Fibroblast of pulmonary artery (primary cell): ENCODE measurements around the gene TMEM235.
"Not testable (repeated sequence)": the region's sequence is repeated elsewhere in the genome, so short reads cannot be mapped to it uniquely, and the experiment has no call there.

ENCODE experiments used
- DNase-seq: peaks from one replicate; pipeline ENCODE4 v3.0.0-alpha.2; 2010; ENCODE audit warnings: low read depth
- H3K4me3 ChIP-seq: replicated peaks from 2 replicates; pipeline ENCODE4 v1.5.1; 2011; ENCODE audit warnings: low read depth, mild to moderate bottlenecking, control low read depth, low read length, moderate library complexity
- CTCF ChIP-seq: IDR thresholded peaks from 2 replicates; pipeline ENCODE4 v1.5.1; 2011; ENCODE audit warnings: mild to moderate bottlenecking, control low read depth, low read length, inconsistent platforms; ENCODE audit errors: missing control alignments

The TMEM235 gene

GRCh38 chr17:78252111-78252634, 20.7 kb downstream of the TMEM235 start:
- H3K4me3 ChIP-seq: no peak overlapping the region
- TF ChIP-seq CTCF: no peak
- no peak for DNase-seq

GRCh38 chr17:78252701-78253635, 21.5 kb downstream of the TMEM235 start:
- no peak overlapping the region for H3K4me3 ChIP-seq
- TF ChIP-seq CTCF: no peak
- DNase-seq: no peak

GRCh38 chr17:78253636-78253945, 22.2 kb downstream of the TMEM235 start:
- peak overlapping the region; percentile 72 for H3K4me3 ChIP-seq
- not testable (repeated sequence) for DNase-seq

- DNase-seq: peak; percentile 81
- peak overlapping the region; percentile 72 for H3K4me3 ChIP-seq
- no peak for TF ChIP-seq CTCF
These were observed 22.7 kb downstream of the TMEM235 start for GRCh38 chr17:78253946-78254672.

GRCh38 chr17:78255029-78255656, 23.7 kb downstream of the TMEM235 start:
- DNase-seq: no peak
- TF ChIP-seq CTCF: no peak
- no peak overlapping the region for H3K4me3 ChIP-seq

GRCh38 chr17:78255953-78256706, 24.7 kb downstream of the TMEM235 start:
- no peak for TF ChIP-seq CTCF

More at GRCh38 chr17:78255953-78256706, 24.7 kb downstream of the TMEM235 start:
- no peak for DNase-seq
- H3K4me3 ChIP-seq: no peak overlapping the region
